Measurements from ENCODE around the gene THUMPD3. TPM values are rescaled to one million over a fixed set of nuclear protein-coding genes. Genes with fewer than 3 reads are reported as not detected.

THUMPD3 gene
- total RNA-seq, 1 donor from 2014 or later: 58.6 TPM

GRCh38 chr3:9397332-9397905 is 34.6 kb downstream of the THUMPD3 start, which contains the start of gene SETD5:
Gene SETD5 (plus strand): TSS chr3:9397615. CDS start chr3:9428939, 31,324 bp downstream.
- Mint-ChIP-seq H3K4me1 (peaks cover 58% of the 10 kb centered on the region), H3K27ac (peak within 1 kb of the TSS; percentile 100), H3K9me3 (no peaks in the 10 kb centered on the region), H3K36me3 (ENCODE audit: low read depth) (peaks cover 50% of the 10 kb centered on the region), H3K27me3 (no peaks in the 10 kb centered on the region), H3K4me3 (peak within 1 kb of the TSS; percentile 100)
- DNase-seq: peak; percentile 100
- intact Hi-C loops (cut with micrococcal nuclease): loop anchor here (1.0 to 5.0 kb wide), 6 partner anchors 252 to 1875 kb away; partner anchors contain the start of genes ATG7, BRPF1, CRELD1 and MTMR14

GRCh38 chr3:9397906-9398699 is 35.2 kb downstream of the THUMPD3 start:
- H3K27me3 Mint-ChIP-seq: no peaks in the 10 kb centered on the region
- intact Hi-C loops (cut with micrococcal nuclease): loop anchor here (1.0 to 5.0 kb wide), 9 partner anchors 35 to 1874 kb away; partner anchors contain the start of genes ATG7, BRPF1, CRELD1 and MTMR14
- peak; percentile 82 for DNase-seq
- peak overlapping the region; percentile 100 for H3K27ac Mint-ChIP-seq
- peaks cover 46% of the 10 kb centered on the region for H3K36me3 Mint-ChIP-seq (ENCODE audit: low read depth)
- peak overlapping the region; percentile 100 for H3K4me3 Mint-ChIP-seq
- peaks cover 59% of the 10 kb centered on the region for H3K4me1 Mint-ChIP-seq
- H3K9me3 Mint-ChIP-seq: no peaks in the 10 kb centered on the region

- Mint-ChIP-seq H3K36me3 (ENCODE audit: low read depth) (peaks cover 40% of the 10 kb centered on the region), H3K4me3 (peak overlapping the region; percentile 100), H3K27me3 (no peaks in the 10 kb centered on the region), H3K27ac (peak overlapping the region; percentile 100), H3K4me1 (peaks cover 58% of the 10 kb centered on the region), H3K9me3 (no peaks in the 10 kb centered on the region)
- intact Hi-C loops (cut with micrococcal nuclease): loop anchor here (1.0 to 5.0 kb wide), 4 partner anchors 36 to 1873 kb away; partner anchors contain the start of genes ATG7 and THUMPD3
- peak; percentile 80 for DNase-seq
Measured at GRCh38 chr3:9398700-9399336, 36.0 kb downstream of the THUMPD3 start.

- peaks cover 34% of the 10 kb centered on the region for H3K36me3 Mint-ChIP-seq (ENCODE audit: low read depth)
- no peaks in the 10 kb centered on the region for H3K9me3 Mint-ChIP-seq
- H3K27ac Mint-ChIP-seq: peak overlapping the region; percentile 75
- H3K4me1 Mint-ChIP-seq: peaks cover 54% of the 10 kb centered on the region
- DNase-seq: no peak
- H3K27me3 Mint-ChIP-seq: no peaks in the 10 kb centered on the region
- intact Hi-C loops (cut with micrococcal nuclease): loop anchor here (5.0 kb wide), 1 partner anchor 1873 kb away; the partner anchor contains the start of gene ATG7
- peak overlapping the region; percentile 100 for H3K4me3 Mint-ChIP-seq
Measured at GRCh38 chr3:9399337-9399703, 36.5 kb downstream of the THUMPD3 start.

GRCh38 chr3:9399746-9400145 is 36.9 kb downstream of the THUMPD3 start:
- H3K36me3 Mint-ChIP-seq (ENCODE audit: low read depth): peaks cover 30% of the 10 kb centered on the region
- H3K27ac Mint-ChIP-seq: peak overlapping the region; percentile 75
- intact Hi-C loops (cut with micrococcal nuclease): loop anchor here (5.0 kb wide), 1 partner anchor 1873 kb away; the partner anchor contains the start of gene ATG7
- H3K4me1 Mint-ChIP-seq: peaks cover 53% of the 10 kb centered on the region
- H3K4me3 Mint-ChIP-seq: peak overlapping the region; percentile 100
- no peaks in the 10 kb centered on the region for H3K27me3 Mint-ChIP-seq
- peak; percentile 70 for DNase-seq
- no peaks in the 10 kb centered on the region for H3K9me3 Mint-ChIP-seq

- no peak for DNase-seq
- H3K4me3 Mint-ChIP-seq: peak overlapping the region; percentile 100
- intact Hi-C loops (cut with micrococcal nuclease): no loop called here
- H3K4me1 Mint-ChIP-seq: peaks cover 51% of the 10 kb centered on the region
- H3K9me3 Mint-ChIP-seq: no peaks in the 10 kb centered on the region
- H3K27me3 Mint-ChIP-seq: no peaks in the 10 kb centered on the region
- H3K27ac Mint-ChIP-seq: no peak overlapping the region
- peaks cover 23% of the 10 kb centered on the region for H3K36me3 Mint-ChIP-seq (ENCODE audit: low read depth)
Measured at GRCh38 chr3:9400616-9401015, 37.8 kb downstream of the THUMPD3 start.

- intact Hi-C loops (cut with micrococcal nuclease): no loop called here
- no peak for DNase-seq
- peaks cover 51% of the 10 kb centered on the region for H3K4me1 Mint-ChIP-seq
- H3K4me3 Mint-ChIP-seq: no peak overlapping the region
- H3K36me3 Mint-ChIP-seq (ENCODE audit: low read depth): peaks cover 20% of the 10 kb centered on the region
- H3K27me3 Mint-ChIP-seq: no peaks in the 10 kb centered on the region
- H3K9me3 Mint-ChIP-seq: no peaks in the 10 kb centered on the region
- no peak overlapping the region for H3K27ac Mint-ChIP-seq
Measured at GRCh38 chr3:9401986-9402385, 39.1 kb downstream of the THUMPD3 start.

- Mint-ChIP-seq H3K4me1 (peaks cover 55% of the 10 kb centered on the region), H3K36me3 (ENCODE audit: low read depth) (peaks cover 20% of the 10 kb centered on the region), H3K27me3 (no peaks in the 10 kb centered on the region), H3K4me3 (no peak overlapping the region), H3K27ac (no peak overlapping the region), H3K9me3 (no peaks in the 10 kb centered on the region)
- intact Hi-C loops (cut with micrococcal nuclease): no loop called here
- no peak for DNase-seq
Measured at GRCh38 chr3:9402410-9403228, 39.8 kb downstream of the THUMPD3 start.

GRCh38 chr3:9403463-9403862 is 40.6 kb downstream of the THUMPD3 start:
- no peak for DNase-seq
- peaks cover 56% of the 10 kb centered on the region for H3K4me1 Mint-ChIP-seq
- H3K9me3 Mint-ChIP-seq: no peaks in the 10 kb centered on the region
- no peaks in the 10 kb centered on the region for H3K27me3 Mint-ChIP-seq
- H3K27ac Mint-ChIP-seq: no peak overlapping the region
- no peak overlapping the region for H3K4me3 Mint-ChIP-seq
- peaks cover 16% of the 10 kb centered on the region for H3K36me3 Mint-ChIP-seq (ENCODE audit: low read depth)
- intact Hi-C loops (cut with micrococcal nuclease): no loop called here

GRCh38 chr3:9404680-9405079 is 41.8 kb downstream of the THUMPD3 start:
- H3K36me3 Mint-ChIP-seq (ENCODE audit: low read depth): peaks cover 15% of the 10 kb centered on the region
- DNase-seq: no peak
- H3K27ac Mint-ChIP-seq: no peak overlapping the region
- no peaks in the 10 kb centered on the region for H3K27me3 Mint-ChIP-seq
- peaks cover 52% of the 10 kb centered on the region for H3K4me1 Mint-ChIP-seq
- no peak overlapping the region for H3K4me3 Mint-ChIP-seq
- H3K9me3 Mint-ChIP-seq: no peaks in the 10 kb centered on the region
- intact Hi-C loops (cut with micrococcal nuclease): no loop called here

- Mint-ChIP-seq H3K9me3 (no peaks in the 10 kb centered on the region), H3K4me3 (no peak overlapping the region), H3K4me1 (peaks cover 51% of the 10 kb centered on the region), H3K27ac (peak overlapping the region; percentile 39), H3K27me3 (no peaks in the 10 kb centered on the region), H3K36me3 (ENCODE audit: low read depth) (peaks cover 19% of the 10 kb centered on the region)
- intact Hi-C loops (cut with micrococcal nuclease): no loop called here
- no peak for DNase-seq
Measured at GRCh38 chr3:9405756-9406155, 42.9 kb downstream of the THUMPD3 start.

GRCh38 chr3:9406856-9407626 is 44.2 kb downstream of the THUMPD3 start:
- Mint-ChIP-seq H3K36me3 (ENCODE audit: low read depth) (peaks cover 20% of the 10 kb centered on the region), H3K4me1 (peaks cover 41% of the 10 kb centered on the region), H3K27ac (no peak overlapping the region), H3K4me3 (no peak overlapping the region), H3K27me3 (no peaks in the 10 kb centered on the region), H3K9me3 (no peaks in the 10 kb centered on the region)
- no peak for DNase-seq
- intact Hi-C loops (cut with micrococcal nuclease): no loop called here

All from activated CD4-positive, alpha-beta T cell treated with anti-CD3 and anti-CD28 coated beads, Interleukin-2, amount 10 ng/mL, durations not matched to agents 24 days and 14 days (primary cell).